ENCODE results near the gene SLC35F6. TPM values are rescaled to one million over a fixed set of nuclear protein-coding genes. Genes with fewer than 3 reads are reported as not detected.

Gene SLC35F6
- total RNA-seq, 1 experiment from 2014 or later, result 67.3 TPM

- in situ Hi-C loops (cut with HindIII; ENCODE audit: low pct_unique_long_range_greater_than_20kb, low sequenced_read_pairs), result no loop called here
- H3K4me1 ChIP-seq (ENCODE audit: control insufficient read depth, insufficient read depth, low read length), result peaks cover 22% of the 10 kb centered on the region
- ATAC-seq (no peak), DNase-seq (ENCODE audit: low read depth, low spot score) (no peak)
- intact Hi-C loops (cut with micrococcal nuclease; ENCODE audit: unreplicated experiment), result no loop called here
- ChIA-PET POLR2A (no interaction called here), CTCF (no interaction called here)
- no peaks in the 10 kb centered on the region for H3K9me3 ChIP-seq (ENCODE audit: control insufficient read depth, insufficient read depth, low read depth, low read length)
- H3K27me3 ChIP-seq (ENCODE audit: control insufficient read depth, insufficient read depth, low read length), result no peaks in the 10 kb centered on the region
- no peak overlapping the region for H3K4me3 ChIP-seq (ENCODE audit: low read depth in 2 of 2, low read length in 2 of 2)
- BruUV-seq (replicated peaks), result no TSS peak
- no peak overlapping the region for H3K27ac ChIP-seq (ENCODE audit: low read length)
- TF ChIP-seq SIN3A (IDR thresholded peaks at IDR 0.05; ENCODE audit: borderline replicate concordance, insufficient read depth, low read depth, low read length), result no peak
- TF ChIP-seq POLR2AphosphoS5 (IDR thresholded peaks at IDR 0.05; ENCODE audit: low read depth, low read length), result no peak
- TF ChIP-seq TCF7L2 (IDR thresholded peaks at IDR 0.05; ENCODE audit: low read depth, low read length), result no peak
- TF ChIP-seq REST (IDR thresholded peaks at IDR 0.05; ENCODE audit: insufficient read depth in 1 of 2, low read depth in 2 of 2, low read length in 1 of 2), result no peak
- no peak for TF ChIP-seq CTCF (IDR thresholded peaks at IDR 0.05)
- H3K36me3 ChIP-seq (ENCODE audit: control insufficient read depth, insufficient read depth, low read length), result peaks cover 5% of the 10 kb centered on the region
These were observed 12.2 kb downstream of the SLC35F6 start for GRCh38 chr2:26776195-26776800.

- Histone ChIP-seq H3K27me3 (ENCODE audit: control insufficient read depth, insufficient read depth, low read length) (no peaks in the 10 kb centered on the region), H3K4me3 (ENCODE audit: low read depth in 2 of 2, low read length in 2 of 2) (no peak overlapping the region), H3K4me1 (ENCODE audit: control insufficient read depth, insufficient read depth, low read length) (peaks cover 5% of the 10 kb centered on the region; the same call in 1 of the 2 replicates), H3K36me3 (ENCODE audit: control insufficient read depth, insufficient read depth, low read length) (peaks cover 5% of the 10 kb centered on the region), H3K9me3 (ENCODE audit: control insufficient read depth, insufficient read depth, low read depth, low read length) (no peaks in the 10 kb centered on the region), H3K27ac (ENCODE audit: low read length) (no peak overlapping the region)
- intact Hi-C loops (cut with micrococcal nuclease; ENCODE audit: unreplicated experiment) (no loop called here), in situ Hi-C loops (cut with HindIII; ENCODE audit: low pct_unique_long_range_greater_than_20kb, low sequenced_read_pairs) (no loop called here)
- no TSS peak for BruUV-seq (replicated peaks)
- POLR2A ChIA-PET, result interaction anchor here (0.6 kb wide), 1 partner anchor 134 kb away, joined by 3 read pairs; no protein-coding TSS in a partner anchor
- CTCF ChIA-PET, result no interaction called here
- ATAC-seq, result no peak
- no peak for DNase-seq (ENCODE audit: low read depth, low spot score)
- no peak for TF ChIP-seq POLR2AphosphoS5 (IDR thresholded peaks at IDR 0.05; ENCODE audit: low read depth, low read length)
- no peak for TF ChIP-seq SIN3A (IDR thresholded peaks at IDR 0.05; ENCODE audit: borderline replicate concordance, insufficient read depth, low read depth, low read length)
- TF ChIP-seq TCF7L2 (IDR thresholded peaks at IDR 0.05; ENCODE audit: low read depth, low read length), result no peak
- TF ChIP-seq CTCF (IDR thresholded peaks at IDR 0.05), result no peak
- TF ChIP-seq REST (IDR thresholded peaks at IDR 0.05; ENCODE audit: insufficient read depth in 1 of 2, low read depth in 2 of 2, low read length in 1 of 2), result no peak
These were observed 14.0 kb downstream of the SLC35F6 start for GRCh38 chr2:26778098-26778497.
